NCI-H748 (cell line): ENCODE data around the gene CAMTA1.

Source experiments
- DNase-seq: peaks from one replicate; lab custom pipeline; 2025; ENCODE audit not compliant: unreplicated experiment; lab: John Stamatoyannopoulos, UW

CAMTA1 gene

GRCh38 chr1:7555391-7556185 lies 770.3 kb downstream of the CAMTA1 start:
- no peak for DNase-seq

GRCh38 chr1:7557301-7557891 lies 772.1 kb downstream of the CAMTA1 start:
- DNase-seq = no peak

GRCh38 chr1:7558041-7558461 lies 772.8 kb downstream of the CAMTA1 start:
- no peak for DNase-seq

GRCh38 chr1:7558481-7558880 lies 773.2 kb downstream of the CAMTA1 start:
- no peak for DNase-seq

GRCh38 chr1:7558921-7559869 lies 773.9 kb downstream of the CAMTA1 start:
- no peak for DNase-seq

- DNase-seq = no peak
Measured at GRCh38 chr1:7560128-7560527, 774.9 kb downstream of the CAMTA1 start.

GRCh38 chr1:7560601-7561181 lies 775.4 kb downstream of the CAMTA1 start:
- DNase-seq = no peak

- peak; percentile 32 for DNase-seq
Measured at GRCh38 chr1:7561331-7561921, 776.2 kb downstream of the CAMTA1 start.

GRCh38 chr1:7561936-7562728 lies 776.9 kb downstream of the CAMTA1 start:
- DNase-seq = no peak

GRCh38 chr1:7562729-7563605 lies 777.7 kb downstream of the CAMTA1 start:
- DNase-seq = no peak

- no peak for DNase-seq
Measured at GRCh38 chr1:7564137-7564536, 778.9 kb downstream of the CAMTA1 start.

- DNase-seq = no peak
Measured at GRCh38 chr1:7565099-7565750, 780.0 kb downstream of the CAMTA1 start.

- DNase-seq = no peak
Measured at GRCh38 chr1:7566417-7567375, 781.4 kb downstream of the CAMTA1 start.

- no peak for DNase-seq
Measured at GRCh38 chr1:7567376-7567775, 782.1 kb downstream of the CAMTA1 start.

GRCh38 chr1:7568053-7568452 lies 782.8 kb downstream of the CAMTA1 start:
- no peak for DNase-seq

- DNase-seq = no peak
Measured at GRCh38 chr1:7568901-7569524, 783.8 kb downstream of the CAMTA1 start.

GRCh38 chr1:7570311-7570710 lies 785.1 kb downstream of the CAMTA1 start:
- no peak for DNase-seq
